ENCODE measurements around the gene FANCI.

DNA sequence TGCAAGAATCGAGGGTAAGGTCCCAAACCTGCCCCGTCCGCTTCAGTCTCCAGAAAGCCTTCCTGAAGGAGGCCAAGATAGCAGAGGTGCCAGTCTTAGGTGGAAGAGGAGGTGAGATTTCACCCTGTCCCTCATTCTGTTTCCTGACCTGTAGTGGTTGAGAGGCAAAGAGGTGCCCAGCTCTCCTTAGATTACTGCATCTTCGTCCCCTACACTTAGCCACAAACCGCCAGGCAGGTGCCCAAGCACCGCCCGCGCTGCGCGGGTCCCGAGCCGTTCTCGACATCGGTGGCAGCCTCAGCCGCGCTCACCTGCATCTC lies 114.6 kb downstream of the FANCI start:
- TF ChIP-seq, protein P1, sequence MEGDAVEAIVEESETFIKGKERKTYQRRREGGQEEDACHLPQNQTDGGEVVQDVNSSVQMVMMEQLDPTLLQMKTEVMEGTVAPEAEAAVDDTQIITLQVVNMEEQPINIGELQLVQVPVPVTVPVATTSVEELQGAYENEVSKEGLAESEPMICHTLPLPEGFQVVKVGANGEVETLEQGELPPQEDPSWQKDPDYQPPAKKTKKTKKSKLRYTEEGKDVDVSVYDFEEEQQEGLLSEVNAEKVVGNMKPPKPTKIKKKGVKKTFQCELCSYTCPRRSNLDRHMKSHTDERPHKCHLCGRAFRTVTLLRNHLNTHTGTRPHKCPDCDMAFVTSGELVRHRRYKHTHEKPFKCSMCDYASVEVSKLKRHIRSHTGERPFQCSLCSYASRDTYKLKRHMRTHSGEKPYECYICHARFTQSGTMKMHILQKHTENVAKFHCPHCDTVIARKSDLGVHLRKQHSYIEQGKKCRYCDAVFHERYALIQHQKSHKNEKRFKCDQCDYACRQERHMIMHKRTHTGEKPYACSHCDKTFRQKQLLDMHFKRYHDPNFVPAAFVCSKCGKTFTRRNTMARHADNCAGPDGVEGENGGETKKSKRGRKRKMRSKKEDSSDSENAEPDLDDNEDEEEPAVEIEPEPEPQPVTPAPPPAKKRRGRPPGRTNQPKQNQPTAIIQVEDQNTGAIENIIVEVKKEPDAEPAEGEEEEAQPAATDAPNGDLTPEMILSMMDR (IDR thresholded peaks at IDR 0.05), result no peak
- no peak for TF ChIP-seq POLR2A (IDR thresholded peaks at IDR 0.05)
